Left kidney (tissue), 2 donors: ENCODE data around the gene VAPA. TPM values are rescaled to one million over a fixed set of nuclear protein-coding genes. Genes with fewer than 3 reads are reported as not detected.

Source experiments
- DNase-seq: peaks from one replicate; pipeline ENCODE4 v3.0.0-alpha.2; 2013
- polyA plus RNA-seq: library from polyadenylated mRNA; unstranded; fragments of 120-200 nt; gene quantifications from one replicate; pipeline ENCODE4 v1.2.1, GENCODE V29; 2013; ENCODE audit not compliant: insufficient read length

Gene VAPA
- polyA plus RNA-seq, 1 donor: 262 TPM

DNA sequence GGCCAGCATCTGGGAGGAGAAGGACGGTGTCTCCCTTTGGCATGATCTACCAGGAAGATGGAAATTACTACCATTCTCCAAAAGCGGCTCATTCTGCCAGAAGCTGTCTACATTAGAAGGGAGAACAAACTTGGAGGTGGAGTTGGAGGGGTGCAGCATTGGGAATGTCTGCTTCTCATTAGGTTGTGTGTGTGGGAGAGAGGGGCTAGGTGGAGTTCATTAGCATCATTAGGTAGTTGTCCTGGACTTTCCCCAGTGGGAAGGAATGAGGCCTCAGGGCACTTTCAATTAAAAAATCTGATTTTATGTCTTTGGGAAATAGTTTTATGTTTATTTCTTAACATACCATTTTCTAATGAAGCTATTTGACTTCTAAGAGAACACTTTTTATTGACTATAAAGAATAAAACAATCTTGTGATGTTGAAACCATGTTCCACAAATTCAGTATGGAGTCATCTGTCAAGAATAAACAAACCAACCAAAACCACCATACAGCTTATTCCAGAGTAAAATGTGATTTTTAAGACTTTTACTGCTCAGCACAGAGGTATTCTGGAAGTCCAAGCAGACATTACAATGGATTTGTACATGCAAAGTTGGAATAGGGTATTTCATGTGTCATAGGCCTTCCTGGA is 60.6 kb downstream of the VAPA start:
- no peak for DNase-seq

DNA sequence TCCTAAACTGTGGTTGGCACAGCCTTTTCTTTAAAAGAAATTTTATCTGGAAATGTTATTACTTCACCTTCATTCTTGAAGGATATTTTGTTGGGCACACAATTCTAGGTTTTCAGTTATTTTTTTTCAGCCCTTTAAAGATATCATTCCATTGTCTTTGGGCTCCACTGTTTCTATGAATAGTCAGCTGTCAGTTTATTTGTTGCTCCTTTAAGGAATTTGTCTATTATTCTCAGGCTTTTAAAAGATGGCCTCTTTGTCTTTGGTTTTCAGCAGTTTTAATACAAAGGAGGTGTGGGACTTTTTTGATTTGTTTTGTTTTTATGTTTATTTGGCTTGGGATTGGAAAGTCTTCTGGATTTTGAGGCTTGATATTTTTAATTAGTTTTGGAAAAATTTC is 61.8 kb downstream of the VAPA start:
- DNase-seq: no peak

DNA sequence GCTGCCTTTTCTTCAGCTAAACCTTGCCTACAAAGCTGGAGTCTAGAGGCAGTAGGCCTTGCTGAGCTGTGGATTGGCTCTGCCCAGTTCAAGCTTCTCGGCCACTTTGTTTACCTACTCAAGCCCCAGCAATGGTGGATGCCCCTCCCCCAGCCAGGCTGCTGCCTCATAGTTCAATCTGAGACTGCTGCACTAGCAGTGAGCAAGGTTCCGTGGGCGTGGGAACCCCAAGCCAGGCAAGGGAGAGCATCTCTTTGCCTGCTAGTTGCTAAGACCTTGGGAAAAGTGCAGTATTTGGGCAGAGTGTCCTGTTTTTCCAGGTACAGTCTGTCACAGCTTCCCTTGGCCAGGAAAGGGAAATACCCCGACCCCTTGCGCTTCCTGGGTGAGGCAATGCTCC is 68.9 kb downstream of the VAPA start:
- no peak for DNase-seq

DNA sequence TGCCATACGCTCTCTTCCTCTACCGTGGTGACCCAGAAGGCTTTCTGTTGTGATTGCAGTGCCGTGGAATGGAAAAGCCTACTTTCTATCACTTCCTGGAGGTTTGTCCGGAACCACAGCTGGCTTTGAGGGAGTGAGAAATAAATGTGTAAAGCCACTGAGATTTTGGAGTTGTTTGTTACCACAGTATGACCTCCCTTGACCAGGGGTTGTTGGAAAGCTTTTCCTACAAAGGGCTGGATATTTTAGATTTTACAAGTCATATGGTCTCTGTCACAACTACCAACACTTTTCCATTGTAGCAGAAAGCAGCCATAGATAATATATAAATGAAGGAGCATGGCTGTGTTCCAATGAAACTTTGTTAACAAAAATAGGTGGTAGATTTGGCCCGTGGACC is 70.3 kb downstream of the VAPA start:
- no peak for DNase-seq

DNA sequence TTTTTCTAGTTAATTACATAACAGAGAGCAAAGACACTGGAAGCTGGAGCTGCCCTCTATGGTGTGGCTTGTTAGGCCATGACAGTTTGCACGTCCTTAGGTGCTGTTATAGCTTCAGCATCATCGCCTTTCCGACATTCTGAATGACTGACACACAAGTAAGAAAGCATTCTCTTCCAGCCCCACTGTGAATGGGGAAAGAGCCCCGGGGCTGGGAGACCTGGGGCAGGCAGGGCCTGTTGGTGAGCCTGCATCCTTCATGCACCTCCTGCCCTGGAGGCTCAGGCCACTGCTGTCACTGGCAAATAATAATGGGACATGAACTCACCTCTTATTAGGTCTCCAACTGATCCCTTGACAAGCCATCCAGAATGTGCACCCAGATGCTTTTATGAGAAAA is 71.8 kb downstream of the VAPA start:
- no peak for DNase-seq

DNA sequence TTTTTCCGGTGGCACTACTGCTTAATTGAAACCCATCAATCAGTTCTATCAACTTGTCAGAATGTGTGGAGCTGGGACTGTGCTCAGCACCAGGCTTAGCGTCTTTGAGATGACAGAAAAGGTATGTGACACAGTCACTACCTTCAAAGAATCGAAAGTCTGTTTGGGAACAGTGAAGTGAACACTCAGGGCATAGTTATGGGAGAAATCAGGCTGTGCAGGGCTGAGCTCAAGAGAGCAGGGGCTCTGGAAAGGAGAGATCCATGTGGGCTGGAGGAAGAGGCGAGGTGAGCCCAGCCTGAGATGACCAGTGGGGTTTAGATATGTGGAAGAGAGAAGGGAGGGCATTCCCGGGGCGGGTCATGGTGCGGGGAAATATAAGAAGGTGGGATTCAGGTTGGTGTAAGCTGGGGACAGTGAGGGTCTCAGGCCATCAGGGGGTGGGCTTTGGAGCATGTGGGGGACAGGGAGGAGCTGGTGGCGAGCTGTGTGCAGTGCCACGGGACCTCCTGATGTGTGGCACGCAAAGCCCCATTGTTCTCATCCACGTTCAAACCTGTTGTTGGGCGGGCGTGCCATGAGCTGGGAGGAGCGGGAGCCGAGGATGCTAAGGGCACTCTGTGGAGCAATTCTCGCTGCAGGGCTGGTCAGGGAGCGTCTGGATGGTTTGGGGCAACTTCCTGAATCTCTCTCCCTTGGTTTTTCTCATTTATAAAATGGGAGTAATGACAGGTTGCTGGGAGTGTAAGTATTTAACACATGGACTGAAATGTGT is 72.5 kb downstream of the VAPA start:
- DNase-seq: no peak

DNA sequence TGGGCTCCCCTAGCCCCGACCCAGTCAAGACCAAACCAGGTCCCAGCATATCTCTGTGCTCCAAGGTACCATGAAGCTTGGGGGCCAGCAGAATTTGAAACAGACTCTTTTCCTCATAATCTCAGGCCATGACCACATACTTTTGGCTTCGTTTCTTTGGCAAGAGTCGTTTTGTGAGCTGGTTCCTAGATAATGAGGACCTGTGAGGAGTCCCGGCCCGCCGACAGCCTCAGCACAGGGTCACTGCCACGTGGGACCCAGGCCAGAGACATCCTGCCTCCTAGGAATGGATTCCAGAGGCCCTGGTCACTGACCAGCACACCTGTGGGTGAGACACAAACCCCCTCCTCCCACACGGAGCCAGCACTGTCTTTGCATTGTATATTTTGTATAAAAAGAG is 73.5 kb downstream of the VAPA start:
- no peak for DNase-seq

DNA sequence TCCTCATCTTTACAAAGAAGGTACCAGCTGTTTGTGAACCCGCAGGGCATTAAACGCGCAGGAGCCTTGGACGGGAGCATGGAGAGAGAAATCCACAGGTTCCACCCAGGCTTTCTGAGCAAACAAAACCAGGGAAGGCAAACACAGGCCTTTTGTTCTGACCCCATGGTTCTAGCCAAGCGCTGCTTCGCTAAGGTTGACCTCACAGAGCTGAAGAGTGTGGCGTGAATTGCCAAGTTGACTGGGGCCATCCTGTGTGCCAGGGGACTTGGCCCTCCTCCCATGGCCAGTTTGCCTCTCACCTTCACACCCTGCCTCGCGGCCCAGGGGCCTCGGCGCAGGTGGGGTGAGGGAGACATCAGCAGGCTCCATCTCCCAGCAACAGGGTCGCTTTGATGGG is 74.1 kb downstream of the VAPA start:
- DNase-seq: no peak

DNA sequence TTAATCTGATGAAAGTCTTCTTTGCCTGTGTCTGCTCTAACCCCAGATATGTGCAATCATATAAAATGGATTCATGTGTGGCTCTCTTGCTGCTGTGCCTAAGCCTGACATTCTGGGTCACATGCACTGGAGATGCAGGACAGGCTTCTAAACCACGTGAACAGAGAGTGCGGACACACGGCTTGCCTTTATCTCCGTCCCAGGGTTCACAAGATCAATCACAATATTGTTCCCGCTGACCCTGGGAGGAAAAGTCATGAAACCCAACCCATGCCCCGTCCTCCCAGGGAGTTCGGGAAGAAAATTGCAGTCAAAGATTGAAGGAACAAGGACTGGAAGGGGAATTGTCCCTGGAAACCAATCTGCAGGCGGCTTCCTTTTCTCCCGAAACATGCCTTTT is 74.8 kb downstream of the VAPA start:
- DNase-seq: no peak

DNA sequence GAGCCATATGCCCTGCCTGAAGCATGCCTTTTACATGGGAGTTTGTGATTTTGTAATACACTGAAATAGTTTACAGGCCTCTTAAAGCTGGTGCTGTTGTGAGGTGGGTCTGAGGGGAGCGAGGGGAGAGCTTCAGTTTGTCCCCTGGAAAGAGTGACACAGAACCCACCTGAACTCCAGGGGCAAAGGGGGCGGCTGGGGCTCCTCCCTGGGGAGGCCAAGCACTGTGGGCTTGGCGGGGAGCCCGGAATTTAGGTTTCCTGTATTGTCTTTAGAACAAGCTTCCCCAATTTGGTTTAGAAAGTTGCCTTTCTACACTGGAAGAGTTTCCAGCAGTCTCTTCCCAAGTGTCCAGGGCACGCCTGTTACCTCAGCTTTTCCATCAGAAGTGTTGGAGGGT is 75.7 kb downstream of the VAPA start:
- no peak for DNase-seq

DNA sequence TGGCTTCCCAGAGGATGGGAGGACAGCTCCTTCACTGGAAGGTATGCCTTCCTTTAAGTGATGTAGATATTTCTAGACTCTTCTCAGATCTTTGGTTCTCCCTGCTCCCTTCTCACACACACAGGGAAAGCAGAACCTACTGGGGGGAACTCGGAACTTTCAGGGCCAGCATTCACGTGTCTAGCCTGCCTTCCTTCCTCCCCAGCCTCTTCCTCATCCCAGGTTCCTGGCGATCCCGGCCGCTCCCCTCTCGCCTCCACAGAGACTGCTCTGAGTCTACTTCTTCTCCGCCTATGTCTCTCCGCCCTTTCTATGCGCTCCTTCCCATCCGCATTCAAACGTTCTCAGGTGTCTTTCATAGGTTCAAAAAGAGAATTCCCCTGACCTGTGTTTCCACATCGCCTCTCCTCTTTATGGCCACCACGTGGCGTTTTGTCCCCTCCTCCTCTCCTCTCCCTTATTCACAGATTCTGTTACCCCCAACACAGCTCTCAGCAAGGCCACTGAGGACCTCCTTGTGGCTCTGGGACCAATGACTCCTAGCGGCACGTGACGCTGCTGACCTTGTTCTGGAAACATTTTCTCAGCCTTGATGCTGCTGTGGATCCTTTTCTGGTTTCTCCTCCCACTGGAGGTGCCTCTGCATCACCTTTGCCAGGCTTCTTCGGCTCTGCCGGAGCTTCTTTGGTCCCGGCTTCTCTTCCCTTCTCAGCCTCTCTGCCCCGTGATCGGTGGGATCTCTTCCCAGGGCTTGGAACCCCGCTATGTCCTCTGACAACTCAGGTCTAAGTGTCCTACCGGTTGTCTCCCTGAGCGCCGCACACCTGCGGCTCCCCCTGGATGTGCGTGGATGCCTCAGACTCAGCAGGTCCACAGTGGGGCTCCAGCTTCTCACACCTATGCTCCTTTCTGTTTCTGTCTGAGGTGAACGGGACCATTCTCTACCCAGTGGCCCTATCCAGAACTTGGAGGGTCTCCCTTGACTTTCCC is 77.5 kb downstream of the VAPA start:
- no peak for DNase-seq

DNA sequence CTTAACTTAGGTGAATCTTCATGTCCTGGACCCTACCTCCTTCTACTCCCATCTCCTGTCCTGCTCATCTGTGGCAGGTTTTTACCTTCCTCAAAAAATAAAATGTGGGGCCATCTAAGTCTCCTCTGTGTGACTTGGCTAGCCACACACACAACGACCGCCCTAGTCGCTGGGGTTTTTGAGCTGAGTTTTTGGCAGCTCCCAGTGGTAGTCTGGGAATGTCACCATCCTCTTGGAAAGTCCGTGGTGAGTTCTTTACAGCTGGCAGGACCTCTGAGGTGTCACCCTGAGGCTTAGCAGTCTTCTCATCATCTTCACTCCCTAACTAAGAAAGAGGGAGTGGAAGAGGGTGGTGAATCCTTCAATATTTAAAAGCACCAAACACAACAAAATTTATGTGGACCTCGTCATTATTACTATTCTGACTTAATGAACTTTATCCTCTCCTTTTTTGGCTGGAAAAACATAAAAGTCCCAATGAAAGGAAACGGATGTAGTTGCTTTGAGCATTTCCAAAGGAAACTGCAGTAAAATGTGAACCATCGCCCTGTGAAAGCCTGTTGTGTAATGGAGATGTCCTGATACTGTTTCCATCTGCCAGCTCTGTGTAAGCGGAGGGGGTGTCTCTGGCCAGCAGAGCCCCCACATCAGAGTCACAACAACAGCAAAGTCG is 78.6 kb downstream of the VAPA start:
- peak; percentile 89 for DNase-seq

DNA sequence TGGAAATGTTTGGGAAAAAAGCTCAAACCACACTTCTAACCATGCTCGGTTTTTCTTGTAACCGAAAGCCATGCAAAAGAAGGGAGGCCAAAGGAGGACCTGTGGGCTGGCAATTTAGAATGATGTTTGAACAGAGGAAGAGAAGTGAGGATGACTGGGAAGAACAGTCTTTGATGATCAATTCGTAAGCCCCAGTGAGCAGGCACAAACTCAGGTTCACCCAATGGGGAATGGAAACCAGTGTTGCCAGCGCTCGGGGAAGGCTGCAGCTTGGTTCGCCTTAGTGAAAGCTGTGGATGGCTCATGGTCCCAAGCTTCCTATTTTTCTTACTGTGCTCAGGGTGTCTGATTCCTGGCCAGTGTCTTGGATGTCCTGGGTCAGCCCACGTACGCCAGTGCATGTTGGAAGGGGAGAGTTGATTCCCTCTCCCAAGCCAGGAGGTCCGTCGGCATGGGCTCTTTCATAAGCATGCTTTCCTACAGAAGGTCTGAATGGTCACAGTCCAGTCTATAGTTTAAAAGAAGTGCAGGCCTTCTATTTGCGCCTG is 79.2 kb downstream of the VAPA start:
- DNase-seq: no peak

DNA sequence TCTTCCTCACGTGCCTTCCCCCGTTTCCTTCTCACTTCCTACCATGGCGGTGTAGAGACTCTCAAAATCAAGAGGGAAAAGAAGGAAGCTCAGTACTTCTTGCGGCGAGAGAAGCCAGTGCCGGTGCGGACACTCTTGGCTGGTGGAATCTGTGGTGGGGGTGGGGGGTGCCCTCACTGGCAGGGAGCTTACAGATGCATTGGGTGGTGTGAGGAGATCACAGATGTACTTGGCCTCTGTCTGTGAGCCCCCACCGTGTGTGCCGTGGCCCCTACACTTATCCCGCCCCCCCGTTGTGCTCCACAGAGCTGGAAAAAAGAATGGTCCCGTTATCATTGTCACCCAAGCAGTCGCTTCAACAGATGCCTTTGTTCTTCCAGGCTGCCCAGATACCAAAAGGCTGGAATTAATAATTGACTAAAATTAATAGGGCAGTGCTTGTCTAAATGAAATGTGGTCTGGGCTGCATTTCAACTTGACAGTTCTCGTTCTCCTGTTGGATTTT is 79.8 kb downstream of the VAPA start:
- no peak for DNase-seq

DNA sequence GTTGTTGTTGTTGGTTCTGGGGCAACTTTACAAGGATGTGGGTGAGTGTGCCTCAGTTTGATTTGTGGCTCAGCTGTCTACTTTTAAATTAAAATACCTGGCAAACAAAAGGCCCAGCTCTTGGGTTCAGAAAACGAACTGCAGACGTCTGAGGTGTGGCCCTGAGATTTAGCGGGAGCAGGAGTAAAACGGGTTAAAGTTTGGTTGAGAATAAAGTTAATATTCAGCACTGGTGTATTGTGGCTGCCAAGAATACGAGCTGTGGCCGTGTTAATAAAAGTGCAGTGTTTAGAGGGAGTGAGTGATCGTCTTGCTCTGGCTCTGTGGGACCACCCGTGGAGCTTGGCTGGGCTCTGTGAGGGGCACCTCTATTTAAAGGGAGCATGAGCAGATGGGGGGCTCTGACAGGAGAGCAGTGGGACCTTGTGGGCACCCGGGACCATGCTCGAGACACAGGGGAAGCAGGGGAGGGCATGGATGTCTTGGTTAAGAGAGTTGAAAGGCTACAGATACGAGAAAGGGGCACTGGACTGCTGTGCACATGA is 80.3 kb downstream of the VAPA start:
- DNase-seq: no peak

DNA sequence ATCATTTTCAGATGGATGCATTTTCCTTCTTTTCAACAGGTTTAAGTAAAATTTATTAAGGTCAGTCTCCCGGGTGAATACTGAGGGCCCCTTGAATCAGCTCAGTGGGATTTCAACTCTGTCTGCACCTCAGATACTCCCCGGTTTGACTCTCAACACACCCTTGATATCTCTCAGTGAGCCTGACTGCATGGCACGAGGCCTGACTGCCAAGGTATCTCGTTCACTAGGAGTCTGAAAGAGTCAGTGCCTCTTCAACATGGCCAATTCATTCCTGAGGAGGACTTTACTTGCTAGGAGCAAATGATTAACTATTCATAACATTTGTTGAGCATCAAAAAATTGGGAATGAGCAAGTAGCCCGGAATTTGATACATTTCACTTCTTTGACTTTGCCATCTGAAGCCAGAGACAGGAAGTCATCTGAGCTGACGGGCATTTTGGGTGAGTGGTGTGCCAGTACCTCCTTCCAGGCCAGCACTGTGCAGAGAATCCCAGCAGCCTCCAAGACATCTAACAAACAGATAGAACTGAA is 81.0 kb downstream of the VAPA start:
- DNase-seq: no peak

DNA sequence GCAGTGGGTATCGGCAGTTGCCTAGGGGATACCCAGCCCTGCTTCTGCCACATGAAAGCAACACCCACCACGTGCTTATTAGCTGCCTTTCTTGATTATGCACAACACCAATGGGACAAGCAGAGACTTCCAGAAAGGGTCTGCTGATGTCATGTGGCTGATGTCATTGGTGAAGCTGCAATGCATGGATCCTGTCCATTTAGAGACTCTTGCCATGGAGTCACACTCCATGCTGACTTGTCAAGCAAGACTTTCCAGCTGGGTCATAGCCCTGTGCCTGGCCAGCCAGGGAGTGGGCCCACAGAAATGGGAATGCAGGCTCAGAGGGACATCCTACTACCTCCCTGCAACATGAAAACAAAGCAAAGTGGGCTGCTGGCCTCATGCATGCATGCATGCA is 81.8 kb downstream of the VAPA start:
- no peak for DNase-seq

DNA sequence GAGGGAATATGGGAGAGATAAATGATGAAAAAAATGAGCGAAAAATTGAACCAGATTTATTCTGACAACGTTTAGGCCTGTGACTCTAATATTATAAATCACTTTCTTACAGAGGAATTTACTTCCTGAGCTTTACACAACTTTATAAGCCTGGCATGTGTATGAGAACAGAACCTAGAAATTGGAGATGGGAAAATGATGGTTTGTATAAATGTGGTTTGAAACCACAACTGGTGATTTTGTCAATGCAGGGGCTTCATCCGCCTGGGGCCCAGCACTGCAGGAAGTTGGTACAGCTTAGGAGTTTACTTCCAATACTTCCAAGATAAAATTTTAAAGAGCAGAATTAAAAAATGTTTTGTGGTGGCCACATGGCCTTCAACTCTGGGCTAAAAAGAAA is 82.3 kb downstream of the VAPA start:
- no peak for DNase-seq

DNA sequence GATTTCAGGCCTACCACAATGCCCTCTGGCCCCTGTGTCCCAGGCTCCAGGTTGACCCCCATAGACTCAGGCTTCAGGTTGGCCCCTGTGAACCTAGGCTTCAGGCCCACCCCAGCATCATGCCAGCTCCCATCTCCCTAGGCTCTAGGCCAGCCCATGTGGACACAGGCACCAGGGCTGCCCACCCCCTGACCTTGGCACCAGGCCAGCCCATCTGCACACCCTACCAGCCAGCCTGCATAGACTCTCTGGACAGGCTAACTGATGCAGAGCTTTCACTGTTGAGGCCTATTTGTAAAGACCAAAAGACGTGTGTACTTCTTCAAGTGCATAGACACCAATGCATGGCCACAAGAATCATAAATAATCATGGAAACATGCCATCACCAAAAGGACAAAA is 83.9 kb downstream of the VAPA start:
- DNase-seq: no peak

DNA sequence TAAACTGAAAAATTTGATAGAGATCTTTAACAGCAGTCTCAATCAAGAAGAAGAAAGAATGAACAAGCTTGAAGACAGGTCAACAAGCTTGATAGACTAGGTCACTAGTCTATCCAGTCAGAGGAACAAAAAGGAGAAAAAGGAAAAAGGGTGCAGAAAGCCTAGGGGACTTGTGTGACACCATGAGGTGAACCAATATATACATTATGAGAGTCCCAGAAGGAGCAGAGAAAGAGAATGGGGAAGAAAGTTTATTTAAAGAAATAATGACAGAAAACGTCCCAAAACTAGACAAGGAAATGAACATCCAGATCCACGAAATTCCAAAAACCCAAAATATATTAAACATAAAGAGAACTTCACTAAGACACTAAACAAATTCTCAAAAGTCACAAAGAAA is 84.5 kb downstream of the VAPA start:
- DNase-seq: no peak

DNA sequence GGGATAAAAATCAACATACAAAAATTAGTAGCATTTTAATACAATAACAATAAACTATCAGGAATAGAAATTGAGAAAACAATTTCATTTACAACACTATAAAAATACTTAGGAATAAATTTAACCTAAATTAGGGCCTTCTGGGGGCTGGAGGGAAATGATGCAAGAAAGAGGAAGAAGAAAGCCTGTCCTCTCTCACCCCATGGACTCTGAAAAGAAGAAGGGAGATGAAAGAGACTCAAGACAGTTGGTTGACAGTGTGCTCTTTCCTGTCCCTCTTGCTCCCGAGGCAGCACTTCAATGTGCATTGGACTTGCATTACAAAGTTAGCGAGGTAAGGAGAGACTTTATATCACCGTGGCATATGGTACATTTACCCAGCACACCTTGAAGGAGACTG is 88.5 kb downstream of the VAPA start:
- no peak for DNase-seq
